Right lobe of liver (tissue), 4 donors: ENCODE results near the gene RPL35A.
"Not testable (repeated sequence)": the region's sequence is repeated elsewhere in the genome, so short reads cannot be mapped to it uniquely, and the experiment has no call there.

Experiments used
- POLR2A ChIP-seq: fragments of 450-650 bp; IDR thresholded peaks from one replicate; pipeline ENCODE4 v1.6.1; 2017; ENCODE audit warnings: antibody characterized with exemption, mild to moderate bottlenecking
- TF ChIP-seq, protein P1 (sequence below), 4 donors: fragments of 200-600 bp in 3 of 4; fragments of 450-650 bp in 1 of 4; IDR thresholded peaks; one replicate each; pipeline versions ENCODE4 v1.5.1 to v1.8.0; 2016 to 2022; ENCODE audit warnings: antibody characterized with exemption in 4 of 4, mild to moderate bottlenecking in 2 of 4
- donor health status: DM: no; HTN: no; CAD: no.
- donor health status: DM: no; HTN: no; CAD: no.
- donor health status: DM: no; HTN: yes; CAD: no.

DNA sequence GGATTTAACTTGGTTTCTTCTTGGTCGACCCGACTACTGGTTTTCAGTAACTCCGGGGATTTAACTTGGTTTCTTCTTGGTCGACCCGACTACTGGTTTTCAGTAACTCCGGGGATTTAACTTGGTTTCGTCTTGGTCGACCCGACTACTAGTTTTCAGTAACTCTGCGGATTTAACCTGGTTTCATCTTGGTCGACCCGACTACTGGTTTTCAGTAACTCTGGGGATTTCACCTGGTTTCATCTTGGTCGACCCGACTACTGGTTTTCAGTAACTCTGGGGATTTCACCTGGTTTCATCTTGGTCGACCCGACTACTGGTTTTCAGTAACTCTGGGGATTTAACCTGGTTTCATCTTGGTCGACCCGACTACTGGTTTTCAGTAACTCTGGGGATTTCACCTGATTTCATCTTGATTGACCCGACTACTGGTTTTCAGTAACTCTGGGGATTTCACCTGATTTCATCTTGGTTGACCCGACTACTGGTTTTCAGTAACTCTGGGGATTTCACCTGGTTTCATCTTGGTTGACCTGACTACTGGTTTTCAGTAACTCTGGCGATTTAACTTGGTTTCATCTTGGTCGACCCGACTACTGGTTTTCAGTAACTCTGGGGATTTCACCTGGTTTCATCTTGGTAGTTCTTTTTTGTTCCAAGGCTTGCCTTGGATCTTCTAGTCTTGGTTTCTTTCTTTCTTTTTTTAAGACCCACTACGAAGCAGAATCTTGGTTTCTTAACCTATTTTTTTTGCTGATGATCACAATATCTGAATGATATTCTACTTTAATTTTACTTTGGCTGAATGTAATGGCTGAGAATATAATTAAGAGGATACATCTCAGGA, 28.3 kb upstream of the RPL35A start:
- TF ChIP-seq, protein P1, sequence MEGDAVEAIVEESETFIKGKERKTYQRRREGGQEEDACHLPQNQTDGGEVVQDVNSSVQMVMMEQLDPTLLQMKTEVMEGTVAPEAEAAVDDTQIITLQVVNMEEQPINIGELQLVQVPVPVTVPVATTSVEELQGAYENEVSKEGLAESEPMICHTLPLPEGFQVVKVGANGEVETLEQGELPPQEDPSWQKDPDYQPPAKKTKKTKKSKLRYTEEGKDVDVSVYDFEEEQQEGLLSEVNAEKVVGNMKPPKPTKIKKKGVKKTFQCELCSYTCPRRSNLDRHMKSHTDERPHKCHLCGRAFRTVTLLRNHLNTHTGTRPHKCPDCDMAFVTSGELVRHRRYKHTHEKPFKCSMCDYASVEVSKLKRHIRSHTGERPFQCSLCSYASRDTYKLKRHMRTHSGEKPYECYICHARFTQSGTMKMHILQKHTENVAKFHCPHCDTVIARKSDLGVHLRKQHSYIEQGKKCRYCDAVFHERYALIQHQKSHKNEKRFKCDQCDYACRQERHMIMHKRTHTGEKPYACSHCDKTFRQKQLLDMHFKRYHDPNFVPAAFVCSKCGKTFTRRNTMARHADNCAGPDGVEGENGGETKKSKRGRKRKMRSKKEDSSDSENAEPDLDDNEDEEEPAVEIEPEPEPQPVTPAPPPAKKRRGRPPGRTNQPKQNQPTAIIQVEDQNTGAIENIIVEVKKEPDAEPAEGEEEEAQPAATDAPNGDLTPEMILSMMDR (IDR thresholded peaks at IDR 0.05): not testable (repeated sequence)
- TF ChIP-seq POLR2A: not testable (repeated sequence)
